H1 (cell line): ENCODE data around the gene FANCD2. TPM values are rescaled to one million over a fixed set of nuclear protein-coding genes. Genes with fewer than 3 reads are reported as not detected.

Experiments used
- CTCF ChIA-PET: fragments of 300-600 bp; sonication (Branson Sonifier 250); formaldehyde crosslinking; loops from one replicate; lab custom pipeline; 2021; ENCODE audit not compliant: partially characterized antibody; lab: Charles Lee
- POLR2A ChIA-PET: fragments of 300-600 bp; sonication (Branson Sonifier 250); formaldehyde crosslinking; loops from one replicate; lab custom pipeline; 2021; ENCODE audit warnings: inconsistent platforms; ENCODE audit not compliant: partially characterized antibody; lab: Charles Lee
- DNase-seq, 2 experiments: peaks; one replicate each; pipeline versions ENCODE4 v3.0.0 to v3.0.0-alpha.2; 2010 to 2022; ENCODE audit warnings: low spot score in 2 of 2, low read depth in 1 of 2, mixed read lengths in 1 of 2
- FAIRE-seq: peaks from 2 replicates; lab custom pipeline; 2011; peaks lifted over from hg19 to GRCh38; lab: Jason Lieb, UNC
- H2AFZ ChIP-seq: 2 replicates; pipeline ENCODE4 v1.8.1; 2012; ENCODE audit warnings: low read length, inconsistent platforms
- H2AK5ac ChIP-seq: 2 replicates; pipeline ENCODE4 v1.6.1; 2013; ENCODE audit warnings: low read depth, low read length
- H2BK120ac ChIP-seq: replicated peaks from 2 replicates; pipeline ENCODE3; 2013; ENCODE audit warnings: low read depth, low read length, inconsistent platforms
- H2BK12ac ChIP-seq: 2 replicates; pipeline ENCODE4 v1.6.1; 2013; ENCODE audit warnings: low read depth, low read length
- H2BK15ac ChIP-seq: 2 replicates; pipeline ENCODE4 v1.6.1; 2013; ENCODE audit warnings: low read length
- H2BK20ac ChIP-seq: 2 replicates; pipeline ENCODE4 v1.6.1; 2013; ENCODE audit warnings: low read length
- H2BK5ac ChIP-seq: 2 replicates; pipeline ENCODE4 v1.6.1; 2013; ENCODE audit warnings: low read depth, low read length
- H3K14ac ChIP-seq: 2 replicates; pipeline ENCODE4 v1.6.1; 2013; ENCODE audit warnings: inconsistent platforms; ENCODE audit not compliant: insufficient read length
- H3K18ac ChIP-seq: 2 replicates; pipeline ENCODE4 v1.6.1; 2013; ENCODE audit warnings: low read length; ENCODE audit errors: extremely low read depth
- H3K23ac ChIP-seq: 2 replicates; pipeline ENCODE4 v1.6.1; 2013; ENCODE audit warnings: inconsistent platforms; ENCODE audit not compliant: insufficient read length
- H3K23me2 ChIP-seq: 2 replicates; pipeline ENCODE4 v1.6.1; 2013; ENCODE audit warnings: low read depth, low read length
- H3K27ac ChIP-seq: 2 replicates; pipeline ENCODE4 v1.6.1; 2011; ENCODE audit warnings: low read depth, low read length, inconsistent platforms
- H3K27me3 ChIP-seq, 4 experiments: replicated peaks in 1 of 4; 1 replicate in 1 of 4; 2 replicates in 3 of 4; pipeline versions ENCODE4 v1.6.1 to v1.8.1; 2011 to 2013; ENCODE audit warnings: low read length in 3 of 4, mild to moderate bottlenecking in 3 of 4, inconsistent platforms in 2 of 4, mixed read lengths in 2 of 4, moderate library complexity in 1 of 4; ENCODE audit not compliant: control insufficient read depth in 3 of 4, insufficient read depth in 3 of 4; ENCODE audit errors: extremely low read depth in 1 of 4
- H3K36me3 ChIP-seq, 4 experiments: 2 replicates each; pipeline versions ENCODE4 v1.6.1 to v1.8.1; 2011 to 2013; ENCODE audit warnings: mild to moderate bottlenecking in 4 of 4, low read length in 3 of 4, moderate library complexity in 2 of 4, control low read depth in 1 of 4, inconsistent platforms in 1 of 4; ENCODE audit not compliant: insufficient read depth in 4 of 4, control insufficient read depth in 2 of 4
- H3K4ac ChIP-seq: replicated peaks from 2 replicates; pipeline ENCODE3; 2013; ENCODE audit warnings: low read length, low read depth, mixed read lengths, inconsistent platforms; ENCODE audit not compliant: insufficient read length
- H3K4me1 ChIP-seq, 4 experiments: replicated peaks in 1 of 4; 1 replicate in 1 of 4; 2 replicates in 3 of 4; pipeline versions ENCODE4 v1.6.1 to v1.8.1; 2011 to 2013; ENCODE audit warnings: low read length in 3 of 4, inconsistent platforms in 2 of 4, mixed read lengths in 1 of 4; ENCODE audit not compliant: insufficient read depth in 4 of 4, control insufficient read depth in 3 of 4
- H3K4me2 ChIP-seq, 2 experiments: 2 replicates each; pipeline versions ENCODE4 v1.6.1 to v1.8.1; 2011 to 2013; ENCODE audit warnings: low read depth in 2 of 2, low read length in 2 of 2, control low read depth in 1 of 2, inconsistent platforms in 1 of 2, mild to moderate bottlenecking in 1 of 2; ENCODE audit not compliant: insufficient read depth in 1 of 2
- H3K4me3 ChIP-seq, 4 experiments: fragments of 200-600, 300-600 bp in 1 of 4; sonication (generic), shearing (Covaris generic), sonication (Bioruptor Twin) in 1 of 4; 2 replicates each; pipeline versions ENCODE4 v1.5.1 to v1.8.1; 2011 to 2016; ENCODE audit warnings: low read length in 4 of 4, low read depth in 3 of 4, control low read depth in 2 of 4, inconsistent platforms in 2 of 4, mild to moderate bottlenecking in 2 of 4, mixed read lengths in 1 of 4, moderate library complexity in 1 of 4; ENCODE audit not compliant: insufficient read depth in 2 of 4; ENCODE audit errors: extremely low read depth in 1 of 4
- H3K56ac ChIP-seq: replicated peaks from 2 replicates; pipeline ENCODE3; 2013; ENCODE audit warnings: low read depth, mild to moderate bottlenecking, mixed read lengths, low read length, inconsistent platforms; ENCODE audit not compliant: insufficient read length
- H3K79me1 ChIP-seq: 2 replicates; pipeline ENCODE4 v1.6.1; 2013; ENCODE audit warnings: low read depth, low read length, control low read depth
- H3K79me2 ChIP-seq, 2 experiments: 2 replicates each; pipeline versions ENCODE4 v1.6.1 to v1.8.1; 2012 to 2013; ENCODE audit warnings: low read length in 2 of 2, mild to moderate bottlenecking in 2 of 2, inconsistent platforms in 1 of 2; ENCODE audit not compliant: insufficient read depth in 2 of 2, control insufficient read depth in 1 of 2
- H3K9ac ChIP-seq, 4 experiments: replicated peaks in 1 of 4; 1 replicate in 1 of 4; 2 replicates in 3 of 4; pipeline versions ENCODE4 v1.6.1 to v1.8.1; 2011 to 2013; ENCODE audit warnings: low read depth in 3 of 4, low read length in 3 of 4, control low read depth in 2 of 4, mild to moderate bottlenecking in 2 of 4, moderate library complexity in 2 of 4, inconsistent platforms in 1 of 4; ENCODE audit errors: extremely low read depth in 1 of 4
- H3K9me3 ChIP-seq, 2 experiments: 2 replicates each; pipeline versions ENCODE4 v1.6.1 to v1.8.1; 2012 to 2013; ENCODE audit warnings: mild to moderate bottlenecking in 2 of 2, moderate library complexity in 2 of 2, control low read depth in 1 of 2, inconsistent platforms in 1 of 2, low read depth in 1 of 2, low read length in 1 of 2, mixed read lengths in 1 of 2; ENCODE audit not compliant: insufficient read depth in 2 of 2
- H4K20me1 ChIP-seq, 2 experiments: replicated peaks in 1 of 2; 2 replicates each; pipeline versions ENCODE3 to v1.8.1; 2011 to 2013; ENCODE audit warnings: inconsistent platforms in 2 of 2, low read length in 2 of 2, mild to moderate bottlenecking in 1 of 2; ENCODE audit not compliant: insufficient read depth in 2 of 2, control insufficient read depth in 1 of 2
- H4K5ac ChIP-seq: 2 replicates; pipeline ENCODE4 v1.6.1; 2013; ENCODE audit warnings: low read length, low read depth, mixed read lengths, inconsistent platforms; ENCODE audit not compliant: insufficient read length
- H4K8ac ChIP-seq: 2 replicates; pipeline ENCODE4 v1.8.0; 2013; ENCODE audit warnings: mild to moderate bottlenecking, moderate library complexity, low read length, inconsistent platforms; ENCODE audit not compliant: insufficient read depth; ENCODE audit errors: extremely low read depth
- H4K91ac ChIP-seq: replicated peaks from 2 replicates; pipeline ENCODE3; 2013; ENCODE audit warnings: low read length, mixed read lengths, inconsistent platforms; ENCODE audit not compliant: insufficient read length
- BACH1 ChIP-seq: IDR thresholded peaks from 2 replicates; pipeline ENCODE4 v1.6.1; 2012; ENCODE audit warnings: low read length, improper control_type of control experiment
- POLR2AphosphoS5 ChIP-seq: IDR thresholded peaks from 2 replicates; pipeline ENCODE4 v1.6.1; 2011; ENCODE audit warnings: low read depth, low read length
- WGBS, 2 experiments: shearing (Covaris generic) in 1 of 2; methylation state at CpG; one replicate each; pipeline versions ENCODE4 v1.1.6 to v1.1.7; 2013 to 2015; ENCODE audit warnings: low lambda C conversion rate in 2 of 2, mixed read lengths in 2 of 2, inconsistent platforms in 1 of 2, low coverage in 1 of 2, missing lambda C conversion rate in 1 of 2; ENCODE audit not compliant: insufficient replicate concordance in 2 of 2, insufficient coverage in 1 of 2, insufficient read length in 1 of 2; ENCODE audit errors: extremely low coverage in 1 of 2, missing lambda C conversion rate in 1 of 2; 5-methylcytosine and 5-hydroxymethylcytosine counted together
- polyA plus RNA-seq, 7 experiments: library from polyadenylated mRNA; depleted of rRNA in 3 of 7; stranded (reverse) in 5 of 7; unstranded in 2 of 7; fragments of >200 nt in 5 of 7; fragments of 200-250 nt in 2 of 7; gene quantifications; 1 replicate in 5 of 7; 2 replicates in 1 of 7; 4 replicates in 1 of 7; pipeline versions ENCODE4 v1.2.1 to v1.2.3, GENCODE V29; 2011 to 2013; ENCODE audit warnings: missing spikeins in 2 of 7, mixed read lengths in 2 of 7
- total RNA-seq: library from RNA; stranded (reverse); fragmentation: NEBNext Ultra II Directional; extraction: Animal tissue kit (Norgen Biotek cat#: 25700); gene quantifications from 2 replicates; pipeline ENCODE4 v1.2.1, GENCODE V29; 2021

FANCD2 gene
- total and polyA plus RNA-seq, 2 of the 8 experiments (the other 6 are each of a cell fraction or from before 2014, with no cell fraction given), result 33.1 to 77.8 TPM

DNA sequence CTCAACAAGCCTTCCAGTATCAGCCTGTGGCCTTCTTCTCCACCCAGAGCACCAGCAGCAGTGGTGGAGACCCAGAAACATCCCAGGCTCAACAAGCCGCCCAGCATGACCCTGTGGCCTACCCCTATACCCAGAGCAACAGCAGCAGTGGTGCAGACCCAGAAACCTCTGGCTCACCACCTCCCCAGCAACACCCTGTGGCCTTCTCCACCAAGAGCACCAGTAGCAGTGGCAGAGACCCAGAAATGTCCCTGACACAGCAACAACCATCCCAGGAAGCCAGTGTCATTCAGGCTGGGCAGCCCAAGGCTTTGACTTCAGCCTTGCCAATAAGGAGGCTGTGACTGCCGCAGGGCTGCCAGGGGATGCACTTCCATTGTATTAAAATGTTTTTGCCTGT lies 23.3 kb upstream of the FANCD2 start:
- FAIRE-seq (no peak), DNase-seq (no peak)
- Histone ChIP-seq H2BK15ac (no peak overlapping the region), H3K36me3 (peaks cover 0 to 21% (median 8%) of the 10 kb centered on the region in 4 experiments; a peak in 4 of 8 replicates), H3K4me1 (no peaks in the 10 kb centered on the region; a peak in 3 of 7 replicates), H3K79me1 (peaks cover 2% of the 10 kb centered on the region; the same call in 1 of the 2 replicates), H3K79me2 (peaks cover 0 to 9% of the 10 kb centered on the region in 2 experiments; a peak in 2 of 4 replicates), H3K23me2 (no peaks in the 10 kb centered on the region), H4K5ac (no peak overlapping the region), H3K4me3 (no peak overlapping the region), H4K20me1 (peaks cover 8 to 31% of the 10 kb centered on the region in 2 experiments), H3K14ac (no peak overlapping the region), H3K27ac (no peak overlapping the region), H2AFZ (no peak overlapping the region), H2BK12ac (no peak overlapping the region), H3K9ac (no peak overlapping the region), H3K4me2 (no peak overlapping the region), H3K56ac (no peak overlapping the region), H2BK120ac (no peak overlapping the region), H4K91ac (no peak overlapping the region), H4K8ac (no peak overlapping the region), H2AK5ac (no peak overlapping the region), H2BK5ac (no peak overlapping the region), H3K4ac (no peak overlapping the region), H2BK20ac (no peak overlapping the region), H3K27me3 (no peaks in the 10 kb centered on the region), H3K18ac (no peak overlapping the region), H3K23ac (no peak overlapping the region), H3K9me3 (no peaks in the 10 kb centered on the region)
- TF ChIP-seq POLR2AphosphoS5 (0 out of 2 replicates have a peak, but pooled peaks have one; percentile 9), BACH1 (no peak)
- POLR2A ChIA-PET, result no interaction called here
- CTCF ChIA-PET, result interaction anchor here (1.3 kb wide), 1 partner anchor 8 kb away, joined by 4 read pairs; no protein-coding TSS in a partner anchor
- WGBS, 2 experiments, result 95% methylated on average over 2 of the region's 2 CpGs; no CpG with 5 or more reads in 1 of the 2 experiments
